ENCODE measurements around the gene COPS9.

Gene COPS9

GRCh38 chr2:240147382-240147781 is 11.3 kb upstream of the COPS9 start:
- DNase-seq = no peak

GRCh38 chr2:240146627-240147278 is 10.6 kb upstream of the COPS9 start:
- DNase-seq = no peak

GRCh38 chr2:240146141-240146561 is 10.0 kb upstream of the COPS9 start:
- DNase-seq = no peak

- no peak for DNase-seq
Measured at GRCh38 chr2:240145461-240145860, 9.4 kb upstream of the COPS9 start.

- DNase-seq = no peak
Measured at GRCh38 chr2:240144649-240145261, 8.7 kb upstream of the COPS9 start.

- DNase-seq = peak; percentile 23
Measured at GRCh38 chr2:240143801-240144648, 7.9 kb upstream of the COPS9 start.

GRCh38 chr2:240143276-240143675 is 7.2 kb upstream of the COPS9 start:
- no peak for DNase-seq

- no peak for DNase-seq
Measured at GRCh38 chr2:240142859-240143258, 6.8 kb upstream of the COPS9 start.

GRCh38 chr2:240142256-240142775 is 6.2 kb upstream of the COPS9 start:
- no peak for DNase-seq

GRCh38 chr2:240141736-240142135 is 5.6 kb upstream of the COPS9 start:
- no peak for DNase-seq

GRCh38 chr2:240140920-240141319 is 4.8 kb upstream of the COPS9 start:
- DNase-seq = no peak

GRCh38 chr2:240140511-240140910 is 4.4 kb upstream of the COPS9 start, which contains the start of gene OTOS:
Gene OTOS, minus strand, starts transcription at chr2:240140658. Its CDS starts 332 bp downstream, at chr2:240140326.
- DNase-seq = no peak

- no peak for DNase-seq
Measured at GRCh38 chr2:240139666-240140393, 3.7 kb upstream of the COPS9 start.

- DNase-seq = no peak
Measured at GRCh38 chr2:240139011-240139441, 2.9 kb upstream of the COPS9 start.

- no peak for DNase-seq
Measured at GRCh38 chr2:240138254-240138984, 2.3 kb upstream of the COPS9 start.

- DNase-seq = no peak
Measured at GRCh38 chr2:240137596-240138253, 1.6 kb upstream of the COPS9 start.

- DNase-seq = no peak
Measured at GRCh38 chr2:240136671-240137292, 677 bp upstream of the COPS9 start.

GRCh38 chr2:240135706-240136012 is 446 bp downstream of the COPS9 start:
- no peak for DNase-seq

- DNase-seq = no peak
Measured at GRCh38 chr2:240134956-240135520, 1.1 kb downstream of the COPS9 start.

GRCh38 chr2:240134466-240134865 is 1.6 kb downstream of the COPS9 start:
- no peak for DNase-seq

- no peak for DNase-seq
Measured at GRCh38 chr2:240133401-240133800, 2.7 kb downstream of the COPS9 start.

Measured in NCI-H146 (cell line).